ENCODE measurements around the gene CDC14C. TPM values are rescaled to one million over a fixed set of nuclear protein-coding genes. Genes with fewer than 3 reads are reported as not detected.
A peak's percentile ranks its signal among the peaks of the same experiment; 100 is the strongest.

Gene CDC14C
- total RNA-seq, 2 donors from 2014 or later = not detected

DNA sequence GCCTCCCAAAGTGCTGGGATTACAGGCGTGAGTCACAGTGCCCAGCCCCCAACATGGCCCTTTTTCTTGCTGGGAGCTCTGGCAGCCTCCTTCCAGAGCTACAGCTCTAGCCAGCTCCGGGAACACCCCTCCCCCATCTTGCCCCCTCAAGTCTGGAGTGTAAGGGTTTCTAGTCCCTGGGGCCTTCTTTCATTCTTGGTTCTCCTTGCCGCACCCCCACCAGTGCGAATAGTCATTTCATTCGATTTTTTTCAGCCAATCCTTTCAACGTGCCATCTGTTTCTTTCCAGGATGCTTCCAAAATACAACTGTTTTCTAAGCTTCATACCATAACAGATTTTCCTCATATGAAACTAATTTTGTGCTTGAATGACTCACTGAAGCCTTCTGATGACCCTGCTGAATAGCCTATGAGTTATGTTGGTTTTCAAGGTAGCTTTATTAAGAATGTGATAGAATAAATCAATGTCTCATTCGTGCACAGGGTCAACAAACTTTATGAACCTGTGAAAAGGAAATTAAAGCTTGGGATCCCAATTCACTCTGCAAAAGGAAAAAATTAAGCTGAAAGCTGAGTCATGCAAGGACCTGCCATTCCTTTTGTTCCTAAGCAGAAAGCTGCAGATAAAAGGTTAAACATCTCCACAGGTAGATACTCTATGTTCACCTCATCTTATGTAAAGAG, 38.6 kb downstream of the CDC14C start:
- DNase-seq (ENCODE audit: low spot score) = peak; percentile 77
- intact Hi-C loops (cut with DNase I) = no loop called here

GRCh38 chr7:48964074-48964473, 39.7 kb downstream of the CDC14C start:
- DNase-seq (ENCODE audit: low spot score) = no peak
- intact Hi-C loops (cut with DNase I) = no loop called here

GRCh38 chr7:48971173-48971572, 46.8 kb downstream of the CDC14C start:
- no peak for DNase-seq (ENCODE audit: low spot score)
- intact Hi-C loops (cut with DNase I) = no loop called here

GRCh38 chr7:48976253-48976652, 51.9 kb downstream of the CDC14C start:
- DNase-seq (ENCODE audit: low spot score) = no peak
- intact Hi-C loops (cut with DNase I) = loop anchor here in 1 of 2 donors (1.0 kb wide), 1 partner anchor 27 kb away; no protein-coding TSS in a partner anchor

DNA sequence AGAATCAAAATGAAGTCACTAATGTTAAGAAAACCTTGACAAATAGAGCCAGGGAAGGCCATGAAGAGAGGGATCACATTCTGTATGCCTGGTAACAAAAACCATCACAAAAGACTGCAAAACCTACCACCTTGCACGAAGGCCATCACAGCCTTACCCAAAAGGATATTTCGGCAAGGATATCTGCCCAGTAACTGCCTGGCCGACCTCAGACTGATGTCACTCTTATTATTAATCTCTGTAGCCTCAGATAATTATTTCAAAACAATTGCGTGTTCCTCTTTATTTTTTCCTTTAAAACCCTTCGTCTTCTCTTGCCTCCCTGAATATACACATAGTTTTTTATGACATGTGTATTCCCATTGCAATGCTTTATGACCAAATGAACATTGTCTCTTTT, 52.5 kb downstream of the CDC14C start:
- intact Hi-C loops (cut with DNase I) = loop anchor here in 1 of 2 donors (1.0 kb wide), 1 partner anchor 28 kb away; no protein-coding TSS in a partner anchor
- no peak for DNase-seq (ENCODE audit: low spot score)

All from posterior vena cava (tissue), 2 donors.